Embryonic facial prominence (tissue), 1 donor: ENCODE results near the gene PLEKHH1.

Experiments
- DNase-seq: peaks from one replicate; pipeline ENCODE4 v3.0.0-alpha.2; 2016; ENCODE audit errors: extremely low spot score

PLEKHH1 gene

GRCh38 chr14:67564236-67564635 is 31.1 kb downstream of the PLEKHH1 start:
- no peak for DNase-seq

DNA sequence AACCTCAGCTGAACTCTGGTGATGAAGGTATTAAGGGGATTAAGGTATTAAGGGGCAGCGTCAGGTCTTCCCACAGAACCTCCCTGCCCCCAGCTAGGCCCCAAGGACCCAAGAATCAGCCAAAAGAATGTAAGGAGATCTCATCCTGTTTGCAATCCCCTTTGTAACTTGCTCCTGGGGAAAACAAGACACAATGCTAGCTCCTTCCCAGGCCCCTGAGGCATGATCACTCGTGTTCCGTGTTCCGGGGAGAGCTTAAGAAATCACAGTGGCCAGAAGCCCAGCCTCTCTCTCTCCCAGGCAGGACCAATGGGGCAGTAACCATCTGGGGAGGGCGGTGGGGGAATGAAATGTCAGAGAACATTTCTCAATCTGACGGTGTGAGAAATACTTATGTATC is 33.8 kb downstream of the PLEKHH1 start:
- no peak for DNase-seq

DNA sequence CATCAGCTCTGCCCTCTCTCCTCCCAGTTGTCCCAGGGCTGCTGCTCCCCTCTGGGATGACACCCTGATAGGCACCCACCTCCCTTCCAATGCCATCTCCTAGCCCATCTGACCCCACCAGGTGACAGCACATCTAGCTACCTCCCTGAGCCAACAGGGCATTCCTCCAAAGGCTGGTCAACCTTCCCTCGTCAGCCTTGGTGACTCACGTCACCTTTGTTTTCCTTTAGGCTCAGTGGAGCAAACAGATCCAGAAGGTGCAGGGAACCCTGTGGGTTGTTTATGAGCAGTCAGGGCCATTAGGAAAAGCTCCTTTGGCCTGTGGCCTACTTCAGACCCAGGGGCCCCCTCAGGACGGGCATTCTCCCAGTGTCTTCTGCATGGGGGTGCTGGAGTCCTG is 34.6 kb downstream of the PLEKHH1 start:
- DNase-seq = no peak

GRCh38 chr14:67569011-67569650 is 36.0 kb downstream of the PLEKHH1 start:
- no peak for DNase-seq

- no peak for DNase-seq
These were observed 36.7 kb downstream of the PLEKHH1 start for GRCh38 chr14:67569651-67570290.

- DNase-seq = no peak
These were observed 37.4 kb downstream of the PLEKHH1 start for GRCh38 chr14:67570453-67570852.

GRCh38 chr14:67571275-67571990 is 38.3 kb downstream of the PLEKHH1 start:
- no peak for DNase-seq

- no peak for DNase-seq
These were observed 38.9 kb downstream of the PLEKHH1 start for GRCh38 chr14:67571991-67572323.

DNA sequence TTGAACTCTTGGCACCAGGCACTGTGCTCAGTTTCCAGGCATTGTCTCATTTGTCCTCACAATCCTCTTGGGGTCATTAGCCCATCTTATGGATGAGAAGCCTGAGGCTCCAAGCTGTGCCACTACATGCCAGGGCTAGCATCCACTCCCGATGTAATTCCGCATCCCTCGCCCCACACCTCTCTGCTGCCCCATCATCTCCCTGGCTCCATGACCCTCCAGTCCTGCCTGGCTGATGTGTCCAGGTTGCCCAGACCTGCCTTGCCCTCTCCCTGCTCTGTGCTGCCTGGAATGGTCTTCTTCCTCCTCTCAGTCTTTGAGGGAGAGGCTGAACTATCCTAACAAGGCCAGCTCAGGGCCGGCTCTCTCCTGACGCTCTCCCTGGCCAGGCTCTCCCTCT is 39.5 kb downstream of the PLEKHH1 start:
- DNase-seq = no peak

DNA sequence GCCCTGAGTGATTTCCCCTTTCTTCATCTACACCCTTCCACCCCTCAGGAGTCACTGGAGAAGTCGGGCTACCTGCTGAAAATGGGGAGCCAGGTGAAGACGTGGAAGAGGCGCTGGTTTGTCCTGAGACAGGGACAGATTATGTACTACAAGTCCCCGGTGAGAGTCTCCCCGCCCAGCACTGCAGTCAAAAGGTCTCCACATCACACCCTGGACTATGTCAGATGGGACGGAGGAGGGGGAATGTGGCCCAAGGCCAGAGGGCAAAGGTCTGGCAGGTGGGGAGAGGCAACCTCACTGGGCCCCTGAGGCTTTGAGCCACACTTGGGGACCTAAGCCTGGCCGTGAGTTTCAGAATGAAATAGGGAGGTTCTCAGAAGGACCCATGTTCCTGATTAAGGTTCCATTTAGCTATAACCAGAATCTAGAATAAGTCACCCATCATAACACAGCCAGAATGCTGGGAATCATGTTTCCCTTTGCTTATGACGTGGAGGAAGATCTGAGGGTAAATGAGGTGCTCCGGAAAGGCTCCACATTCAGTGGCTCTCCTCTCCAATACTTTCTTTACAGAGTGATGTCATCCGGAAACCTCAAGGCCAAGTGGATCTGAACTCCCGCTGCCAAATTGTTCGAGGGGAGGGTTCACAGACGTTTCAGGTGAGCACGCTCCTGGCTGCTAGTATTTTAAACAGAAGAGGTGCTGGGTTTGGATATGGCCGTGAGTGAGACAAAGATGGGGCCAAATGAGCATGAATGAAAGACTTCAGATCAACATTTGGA is 40.3 kb downstream of the PLEKHH1 start:
- DNase-seq = no peak

DNA sequence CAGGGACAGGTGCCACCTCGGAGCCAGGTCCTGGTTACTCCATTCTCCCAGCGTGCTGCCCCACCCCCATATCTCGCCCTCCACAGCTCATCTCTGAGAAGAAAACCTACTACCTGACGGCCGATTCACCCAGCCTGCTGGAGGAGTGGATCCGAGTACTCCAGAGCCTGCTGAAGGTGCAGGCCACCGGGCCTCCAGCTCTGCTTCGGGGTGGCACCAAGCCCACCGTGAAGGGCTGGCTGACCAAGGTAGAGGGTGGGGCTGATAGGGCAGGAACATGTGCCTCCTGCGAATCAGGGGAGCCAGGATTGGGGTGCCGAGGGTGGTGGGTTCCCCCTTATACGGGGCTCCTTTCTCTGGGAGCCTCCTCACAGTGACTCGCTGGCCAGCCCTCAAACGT is 41.1 kb downstream of the PLEKHH1 start:
- DNase-seq = no peak

GRCh38 chr14:67574806-67575205 is 41.7 kb downstream of the PLEKHH1 start:
- DNase-seq = no peak

DNA sequence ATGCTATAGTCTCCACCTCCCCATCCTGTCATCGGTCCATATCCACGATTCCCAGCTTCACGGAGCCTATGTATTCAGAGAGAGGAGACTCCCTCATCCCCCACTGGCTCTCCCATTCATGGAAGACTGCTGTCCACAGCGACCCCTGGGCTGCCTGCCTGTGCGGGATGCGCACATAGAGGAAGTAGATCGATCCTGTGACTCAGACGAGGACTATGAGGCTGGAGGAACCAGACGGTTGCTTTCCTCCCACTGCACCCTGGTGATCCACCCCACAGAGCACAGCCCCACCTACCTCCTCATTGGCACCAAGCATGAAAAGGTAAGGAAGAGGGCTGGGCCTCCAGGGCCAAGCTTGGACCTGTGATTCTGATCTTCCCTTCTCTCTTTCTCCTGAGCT is 42.6 kb downstream of the PLEKHH1 start:
- DNase-seq = no peak

DNA sequence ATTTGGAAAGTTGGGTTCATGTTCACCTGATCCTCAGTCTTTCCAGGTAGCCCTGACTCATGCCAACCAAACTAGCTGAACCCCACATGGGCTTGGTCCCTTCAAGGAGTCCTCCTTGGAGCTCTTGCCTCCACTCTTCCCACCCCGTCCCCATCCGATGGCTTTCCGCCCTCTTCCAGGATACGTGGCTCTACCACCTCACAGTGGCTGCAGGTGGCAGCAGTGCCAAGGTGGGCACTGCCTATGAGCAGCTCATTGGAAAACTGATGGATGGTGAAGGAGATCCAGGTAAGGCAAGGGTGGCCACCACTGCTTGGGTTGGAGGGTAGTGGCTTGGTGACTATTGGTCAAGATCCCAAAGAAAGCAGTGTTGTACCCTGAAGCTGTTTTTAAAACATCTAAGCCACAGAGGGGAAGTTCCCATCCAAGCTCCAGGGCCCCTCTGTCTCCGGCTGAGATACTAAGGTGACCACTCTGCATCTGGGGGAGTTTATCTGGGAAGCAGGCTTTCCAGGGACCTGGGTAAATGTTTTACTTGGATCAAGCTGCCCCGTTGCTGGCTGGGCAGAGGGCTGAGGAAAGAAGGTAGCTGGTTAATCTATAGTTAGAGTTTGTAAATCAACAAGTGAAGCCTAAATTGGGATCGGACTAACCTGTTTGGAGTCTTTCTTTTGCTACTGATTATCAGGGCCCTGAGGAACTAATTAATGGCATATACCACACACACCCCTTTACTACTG is 43.3 kb downstream of the PLEKHH1 start:
- no peak for DNase-seq

DNA sequence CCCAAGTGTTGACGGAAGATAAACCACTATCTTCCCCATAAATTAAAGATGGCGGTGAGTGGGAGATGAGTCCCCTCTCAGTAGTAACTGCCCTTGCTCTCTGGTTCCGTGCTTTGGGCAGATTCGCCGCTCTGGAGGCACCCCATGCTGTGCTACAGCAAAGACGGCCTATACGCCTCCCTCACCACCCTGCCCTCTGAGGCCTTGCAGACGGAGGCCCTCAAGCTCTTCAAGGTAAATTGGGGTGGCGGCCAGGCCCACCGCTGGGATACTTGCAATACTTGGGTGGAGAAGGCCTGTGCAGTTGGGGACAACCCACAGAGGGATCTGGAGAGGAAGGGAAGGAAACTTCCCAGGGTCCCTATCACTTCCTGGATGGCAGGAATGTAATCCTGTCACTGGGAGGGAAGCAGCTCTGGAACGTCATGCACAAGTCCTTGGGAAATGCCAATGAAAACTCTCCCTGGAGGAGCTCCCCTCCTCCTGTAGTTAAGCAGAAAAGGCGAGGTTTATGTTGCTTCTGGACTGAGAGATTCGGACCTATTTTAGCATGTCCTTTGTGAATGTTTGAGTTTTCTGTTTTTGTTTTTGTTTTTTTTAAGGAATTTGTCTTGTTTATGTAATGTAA is 44.2 kb downstream of the PLEKHH1 start:
- DNase-seq = no peak

DNA sequence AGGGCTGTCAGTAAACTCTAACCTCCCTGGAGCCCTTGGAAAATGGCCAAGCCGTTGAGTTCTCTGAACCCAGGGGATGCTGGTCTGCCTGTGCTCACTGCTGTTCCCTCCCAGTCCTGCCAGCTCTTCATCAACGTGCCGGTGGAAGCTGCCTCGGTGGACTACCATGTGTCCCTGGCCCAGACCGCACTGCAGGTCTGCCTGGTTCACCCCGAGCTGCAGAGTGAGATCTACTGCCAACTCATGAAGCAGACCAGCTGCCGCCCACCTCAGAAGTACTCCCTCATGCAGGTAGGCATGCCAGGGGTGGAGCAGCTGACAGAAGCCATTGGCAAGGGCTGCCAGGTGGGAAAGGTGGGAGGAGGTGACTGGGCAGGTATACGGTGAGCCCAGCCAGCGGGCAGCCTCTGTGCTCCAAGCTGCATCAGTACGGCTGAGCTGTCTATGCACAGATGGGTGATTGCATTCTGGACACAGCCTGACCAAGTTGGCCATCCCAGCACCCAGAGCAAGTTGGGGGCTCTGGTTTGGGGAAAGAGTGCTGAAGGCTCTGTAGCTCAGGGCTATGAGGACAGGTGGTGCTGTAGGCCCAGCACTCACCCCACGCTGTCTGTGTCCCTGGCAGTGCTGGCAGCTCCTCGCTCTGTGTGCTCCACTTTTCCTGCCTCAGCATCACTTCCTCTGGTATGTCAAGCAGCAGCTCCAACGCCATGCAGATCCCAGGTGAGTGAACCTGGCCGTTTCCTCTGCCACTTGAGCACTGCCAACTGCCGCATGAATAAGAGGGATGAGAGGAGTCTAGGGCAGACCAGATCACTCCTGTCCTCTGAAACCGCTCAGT is 45.0 kb downstream of the PLEKHH1 start:
- no peak for DNase-seq

GRCh38 chr14:67579040-67579439 is 46.0 kb downstream of the PLEKHH1 start:
- DNase-seq = no peak

DNA sequence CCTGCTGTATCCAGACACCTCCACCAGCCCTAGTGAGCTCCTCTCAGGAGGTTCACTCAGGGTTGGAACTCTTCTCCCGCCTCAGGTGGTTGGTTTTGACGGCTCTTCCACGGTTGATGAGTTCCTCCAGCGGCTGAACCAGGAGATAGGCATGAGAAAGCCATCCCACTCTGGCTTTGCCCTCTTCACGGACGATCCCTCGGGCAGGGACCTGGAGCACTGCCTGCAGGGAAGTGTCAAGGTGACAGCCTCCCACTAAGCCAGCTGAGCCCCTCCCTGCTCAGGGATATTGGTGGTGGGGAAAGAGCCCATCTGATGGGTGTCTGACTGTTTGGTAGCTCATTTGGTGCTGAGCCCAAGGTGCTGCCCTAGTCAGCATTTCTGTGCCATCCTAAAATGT is 46.5 kb downstream of the PLEKHH1 start:
- no peak for DNase-seq

DNA sequence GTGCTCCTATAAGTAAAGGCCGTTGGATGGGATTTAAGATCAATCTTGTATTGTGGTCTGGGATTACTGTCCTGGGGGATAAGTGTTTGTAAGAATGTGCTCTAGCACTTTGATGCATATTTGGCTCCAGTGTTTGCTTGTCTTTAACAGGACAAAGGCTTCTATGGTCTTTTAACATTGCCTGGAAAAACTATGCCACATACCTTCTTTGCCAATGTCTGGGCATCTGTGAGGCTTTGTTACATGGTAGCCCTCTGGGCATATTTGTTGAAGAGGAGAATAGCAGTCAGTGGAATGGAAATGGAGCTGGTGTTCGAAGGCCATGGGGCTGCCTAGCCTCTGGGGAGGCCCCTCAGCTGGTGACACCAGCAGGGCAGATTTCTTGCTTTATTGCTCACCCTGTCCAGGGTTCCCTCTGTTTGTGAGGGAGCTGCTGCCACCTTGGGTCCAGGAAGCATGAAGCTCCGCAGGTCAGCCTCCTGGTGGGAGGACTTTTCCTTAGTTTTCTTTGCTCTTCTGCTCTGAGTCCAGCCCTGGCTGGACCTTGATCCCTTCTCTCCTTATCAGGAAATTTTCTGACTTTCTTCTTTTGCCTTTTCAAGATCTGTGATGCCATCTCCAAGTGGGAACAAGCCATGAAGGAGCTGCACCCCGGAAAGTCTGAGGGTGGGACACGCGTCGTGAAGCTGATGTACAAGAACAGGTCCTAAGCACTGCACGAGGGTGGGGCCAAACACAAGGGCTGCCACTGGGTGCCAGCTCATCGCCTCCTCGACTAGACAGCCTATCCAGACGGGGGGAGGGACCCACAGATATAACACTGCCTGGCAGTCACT is 47.5 kb downstream of the PLEKHH1 start:
- DNase-seq = no peak

DNA sequence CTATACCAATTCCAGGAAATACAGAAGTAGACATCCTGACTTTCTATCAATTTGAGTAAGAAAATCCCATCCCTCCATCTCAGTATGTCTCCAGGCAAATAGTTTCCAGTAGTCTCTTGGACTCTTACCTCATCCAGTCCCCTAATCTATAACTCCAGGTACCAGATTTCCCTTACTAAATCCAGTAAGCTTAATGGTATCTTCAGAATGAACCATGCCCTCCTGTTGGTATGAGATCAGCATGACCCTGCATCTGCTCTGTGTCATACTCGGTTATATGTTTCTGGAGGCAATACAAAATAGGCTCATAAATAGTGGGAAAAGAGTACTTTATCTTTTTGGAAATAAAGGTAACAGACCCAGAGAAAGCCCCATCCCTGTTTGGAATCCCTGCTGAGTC is 48.6 kb downstream of the PLEKHH1 start:
- no peak for DNase-seq
